Measurements from ENCODE around the gene TESK2. TPM values are rescaled to one million over a fixed set of nuclear protein-coding genes. Genes with fewer than 3 reads are reported as not detected.

Gene TESK2
- polyA plus RNA-seq, 1 donor from 2014 or later = 0.51 TPM

- Histone ChIP-seq H3K27me3 (ENCODE audit: insufficient read depth, low read depth, low read length) (no peaks in the 10 kb centered on the region), H2AFZ (ENCODE audit: low read depth, low read length) (no peak overlapping the region), H3K79me2 (replicated peaks; ENCODE audit: insufficient read depth, low read length) (no peaks in the 10 kb centered on the region), H3K9me2 (ENCODE audit: insufficient read depth, low read length) (no peaks in the 10 kb centered on the region), H3K4me2 (ENCODE audit: low read length) (no peak overlapping the region), H3K27ac (ENCODE audit: low read length) (no peak overlapping the region), H3K9me3 (ENCODE audit: low read length) (no peaks in the 10 kb centered on the region), H3K36me3 (ENCODE audit: insufficient read depth, low read length) (no peaks in the 10 kb centered on the region), H3F3A (ENCODE audit: insufficient read depth, low read length, poor library complexity, severe bottlenecking) (no peaks in the 10 kb centered on the region), H3K9ac (ENCODE audit: low read length) (no peak overlapping the region), H4K20me1 (ENCODE audit: insufficient read depth) (no peaks in the 10 kb centered on the region), H3K4me3 (ENCODE audit: low read length) (no peak overlapping the region)
- TF ChIP-seq REST (IDR thresholded peaks at IDR 0.05; ENCODE audit: borderline replicate concordance) = no peak
- TF ChIP-seq MXI1 (conservative IDR thresholded peaks at IDR 0.05; ENCODE audit: poor library complexity, severe bottlenecking) = no peak
- no peak for TF ChIP-seq CTCF (IDR thresholded peaks at IDR 0.05; ENCODE audit: poor library complexity, severe bottlenecking)
- no peak for TF ChIP-seq TAF1 (IDR thresholded peaks at IDR 0.05; ENCODE audit: low read depth)
- TF ChIP-seq SMC3 (conservative IDR thresholded peaks at IDR 0.05; ENCODE audit: poor library complexity) = no peak
- TF ChIP-seq POLR2AphosphoS5 (IDR thresholded peaks at IDR 0.05) = no peak
- no peak for TF ChIP-seq RAD21 (conservative IDR thresholded peaks at IDR 0.05)
- TF ChIP-seq EP300 (conservative IDR thresholded peaks at IDR 0.05; ENCODE audit: poor library complexity, severe bottlenecking) = no peak
- TF ChIP-seq EZH2 (IDR thresholded peaks at IDR 0.05; ENCODE audit: borderline replicate concordance, insufficient read depth, low read length, poor library complexity, severe bottlenecking) = no peak
These were observed 184.6 kb downstream of the TESK2 start for GRCh38 chr1:45306319-45306718.

GRCh38 chr1:45305231-45305630 lies 185.7 kb downstream of the TESK2 start:
- no peaks in the 10 kb centered on the region for H4K20me1 ChIP-seq (ENCODE audit: insufficient read depth)
- H3K9me3 ChIP-seq (ENCODE audit: low read length) = no peaks in the 10 kb centered on the region
- no peaks in the 10 kb centered on the region for H3K9me2 ChIP-seq (ENCODE audit: insufficient read depth, low read length)
- no peaks in the 10 kb centered on the region for H3K27me3 ChIP-seq (ENCODE audit: insufficient read depth, low read depth, low read length)
- H3F3A ChIP-seq (ENCODE audit: insufficient read depth, low read length, poor library complexity, severe bottlenecking) = no peaks in the 10 kb centered on the region
- no peak overlapping the region for H3K9ac ChIP-seq (ENCODE audit: low read length)
- H3K4me2 ChIP-seq (ENCODE audit: low read length) = no peak overlapping the region
- no peaks in the 10 kb centered on the region for H3K79me2 ChIP-seq (replicated peaks; ENCODE audit: insufficient read depth, low read length)
- no peak overlapping the region for H2AFZ ChIP-seq (ENCODE audit: low read depth, low read length)
- no peaks in the 10 kb centered on the region for H3K36me3 ChIP-seq (ENCODE audit: insufficient read depth, low read length)
- no peak for TF ChIP-seq RAD21 (conservative IDR thresholded peaks at IDR 0.05)
- no peak for TF ChIP-seq EP300 (conservative IDR thresholded peaks at IDR 0.05; ENCODE audit: poor library complexity, severe bottlenecking)
- no peak for TF ChIP-seq SMC3 (conservative IDR thresholded peaks at IDR 0.05; ENCODE audit: poor library complexity)
- TF ChIP-seq REST (IDR thresholded peaks at IDR 0.05; ENCODE audit: borderline replicate concordance) = no peak
- TF ChIP-seq EZH2 (IDR thresholded peaks at IDR 0.05; ENCODE audit: borderline replicate concordance, insufficient read depth, low read length, poor library complexity, severe bottlenecking) = no peak
- TF ChIP-seq POLR2AphosphoS5 (IDR thresholded peaks at IDR 0.05) = no peak
- TF ChIP-seq TAF1 (IDR thresholded peaks at IDR 0.05; ENCODE audit: low read depth) = no peak
- no peak for TF ChIP-seq CTCF (IDR thresholded peaks at IDR 0.05; ENCODE audit: poor library complexity, severe bottlenecking)
- TF ChIP-seq MXI1 (conservative IDR thresholded peaks at IDR 0.05; ENCODE audit: poor library complexity, severe bottlenecking) = no peak
- H3K27ac ChIP-seq (ENCODE audit: low read length) = no peak overlapping the region
- H3K4me3 ChIP-seq (ENCODE audit: low read length) = no peak overlapping the region

Data from neural cell (in vitro differentiated cells).